HEK293 (cell line): ENCODE measurements around the gene MRM1.

ENCODE experiments used
- BCL11A ChIP-seq: fragments of 450-650 bp; formaldehyde crosslinking; IDR thresholded peaks from 2 replicates; pipeline ENCODE4 v1.5.1; 2016; ENCODE audit warnings: low read depth, missing biosample characterization, missing genetic modification characterization
- EGR2 ChIP-seq: fragments of 450-650 bp; formaldehyde crosslinking; IDR thresholded peaks from 2 replicates; pipeline ENCODE4 v1.5.1; 2016; ENCODE audit warnings: low read depth, missing biosample characterization, missing genetic modification characterization
- GLIS2 ChIP-seq: fragments of 450-650 bp; formaldehyde crosslinking; IDR thresholded peaks from 2 replicates; pipeline ENCODE4 v1.5.1; 2016; ENCODE audit warnings: missing biosample characterization, missing genetic modification characterization
- IKZF3 ChIP-seq: fragments of 450-650 bp; IDR thresholded peaks from 2 replicates; pipeline ENCODE4 v1.5.0; 2018; ENCODE audit warnings: missing biosample characterization, mild to moderate bottlenecking, missing genetic modification characterization, moderate library complexity
- KLF1 ChIP-seq: fragments of 450-650 bp; formaldehyde crosslinking; IDR thresholded peaks from 2 replicates; pipeline ENCODE4 v1.5.1; 2016; ENCODE audit warnings: missing biosample characterization, missing genetic modification characterization
- KLF17 ChIP-seq: fragments of 450-650 bp; formaldehyde crosslinking; IDR thresholded peaks from 2 replicates; pipeline ENCODE4 v1.5.1; 2016; ENCODE audit warnings: missing biosample characterization, missing genetic modification characterization
- KLF9 ChIP-seq: fragments of 450-650 bp; formaldehyde crosslinking; IDR thresholded peaks from 2 replicates; pipeline ENCODE4 v1.5.1; 2016; ENCODE audit warnings: missing biosample characterization, missing genetic modification characterization, low read depth
- MZF1 ChIP-seq: fragments of 450-650 bp; formaldehyde crosslinking; IDR thresholded peaks from 2 replicates; pipeline ENCODE4 v1.5.1; 2017; ENCODE audit warnings: missing biosample characterization, missing genetic modification characterization, borderline replicate concordance
- PRDM6 ChIP-seq: fragments of 450-650 bp; formaldehyde crosslinking; IDR thresholded peaks from 2 replicates; pipeline ENCODE4 v1.5.1; 2017; ENCODE audit warnings: missing biosample characterization, missing genetic modification characterization
- SCRT2 ChIP-seq: fragments of 450-650 bp; formaldehyde crosslinking; IDR thresholded peaks from 2 replicates; pipeline ENCODE4 v1.5.1; 2016; ENCODE audit warnings: missing biosample characterization, missing genetic modification characterization
- SETDB1 ChIP-seq: IDR thresholded peaks from one replicate; pipeline ENCODE4 v1.6.1; 2017; ENCODE audit warnings: mild to moderate bottlenecking, low read length, moderate library complexity, mixed read lengths; ENCODE audit not compliant: insufficient read length
- SP3 ChIP-seq: fragments of 450-650 bp; formaldehyde crosslinking; IDR thresholded peaks from 2 replicates; pipeline ENCODE4 v1.5.1; 2016; ENCODE audit warnings: missing biosample characterization, missing genetic modification characterization
- ZBTB11 ChIP-seq: fragments of 450-650 bp; formaldehyde crosslinking; conservative IDR thresholded peaks from 2 replicates; pipeline ENCODE4 v1.5.1; 2016; ENCODE audit warnings: low read depth, missing biosample characterization, missing genetic modification characterization
- ZBTB17 ChIP-seq: fragments of 450-650 bp; formaldehyde crosslinking; IDR thresholded peaks from 2 replicates; pipeline ENCODE4 v1.5.1; 2016; ENCODE audit warnings: missing biosample characterization, missing genetic modification characterization
- ZBTB26 ChIP-seq: fragments of 450-650 bp; formaldehyde crosslinking; optimal IDR thresholded peaks from 2 replicates; pipeline ENCODE3; 2016; ENCODE audit warnings: missing biosample characterization, mild to moderate bottlenecking, missing genetic modification characterization
- ZBTB44 ChIP-seq: fragments of 450-650 bp; IDR thresholded peaks from 2 replicates; pipeline ENCODE4 v1.5.1; 2018; ENCODE audit warnings: missing biosample characterization, mild to moderate bottlenecking, missing genetic modification characterization
- ZBTB48 ChIP-seq: fragments of 450-650 bp; formaldehyde crosslinking; IDR thresholded peaks from 2 replicates; pipeline ENCODE4 v1.5.1; 2016; ENCODE audit warnings: missing biosample characterization, missing genetic modification characterization
- ZBTB8A ChIP-seq: fragments of 450-650 bp; formaldehyde crosslinking; IDR thresholded peaks from 2 replicates; pipeline ENCODE4 v1.5.1; 2016; ENCODE audit warnings: missing biosample characterization, missing genetic modification characterization
- ZIC2 ChIP-seq: fragments of 450-650 bp; formaldehyde crosslinking; IDR thresholded peaks from 2 replicates; pipeline ENCODE4 v1.5.1; 2016; ENCODE audit warnings: missing biosample characterization, missing genetic modification characterization
- ZNF138 ChIP-seq: fragments of 450-650 bp; formaldehyde crosslinking; IDR thresholded peaks from 2 replicates; pipeline ENCODE4 v1.5.1; 2016; ENCODE audit warnings: missing biosample characterization, missing genetic modification characterization, borderline replicate concordance
- ZNF423 ChIP-seq: fragments of 450-650 bp; formaldehyde crosslinking; IDR thresholded peaks from 2 replicates; pipeline ENCODE4 v1.5.1; 2016; ENCODE audit warnings: missing biosample characterization, missing genetic modification characterization
- ZNF449 ChIP-seq: fragments of 450-650 bp; formaldehyde crosslinking; IDR thresholded peaks from 2 replicates; pipeline ENCODE4 v1.5.1; 2017; ENCODE audit warnings: missing biosample characterization, mild to moderate bottlenecking, missing genetic modification characterization, moderate library complexity
- ZNF610 ChIP-seq: fragments of 450-650 bp; formaldehyde crosslinking; IDR thresholded peaks from 2 replicates; pipeline ENCODE4 v1.5.1; 2016; ENCODE audit warnings: missing biosample characterization, missing genetic modification characterization, borderline replicate concordance
- ZNF645 ChIP-seq: fragments of 450-650 bp; formaldehyde crosslinking; IDR thresholded peaks from 2 replicates; pipeline ENCODE4; 2016; ENCODE audit warnings: missing biosample characterization, missing genetic modification characterization
- ZNF76 ChIP-seq: fragments of 450-650 bp; formaldehyde crosslinking; IDR thresholded peaks from 2 replicates; pipeline ENCODE4; 2016; ENCODE audit warnings: low read depth, missing biosample characterization, missing genetic modification characterization, borderline replicate concordance

The MRM1 gene

GRCh38 chr17:36641877-36642845 is 40.8 kb downstream of the MRM1 start (continued):
- TF ChIP-seq MZF1 (0 out of 2 replicates have a peak, but pooled peaks have one; percentile 24), ZIC2 (tag by site-specific recombination) (0 out of 2 replicates have a peak, but pooled peaks have one; percentile 32), SP3 (tag by site-specific recombination) (peak; percentile 62), IKZF3 (tag by site-specific recombination) (peak; percentile 50), PRDM6 (tag by site-specific recombination) (peak; percentile 67), ZNF76 (tag by site-specific recombination) (no peak), ZBTB11 (tag by site-specific recombination) (peak; percentile 38), ZBTB44 (tag by site-specific recombination) (no peak), SCRT2 (peak; percentile 78), KLF9 (tag by site-specific recombination) (no peak), ZNF138 (no peak), SETDB1 (no peak), ZNF610 (tag by site-specific recombination) (peak; percentile 78; the same call in 1 of the 2 replicates), ZBTB8A (tag by site-specific recombination) (peak; percentile 80), KLF17 (tag by site-specific recombination) (peak; percentile 18; the same call in 1 of the 2 replicates), ZBTB17 (tag by site-specific recombination) (peak; percentile 96), BCL11A (peak; percentile 68; the same call in 1 of the 2 replicates), KLF1 (tag by site-specific recombination) (peak; percentile 95), ZNF423 (tag by site-specific recombination) (peak; percentile 7; the same call in 1 of the 2 replicates), ZNF645 (tag by site-specific recombination) (no peak), EGR2 (tag by site-specific recombination) (peak; percentile 82), ZBTB26 (tag by site-specific recombination) (peak; percentile 86), ZNF449 (tag by site-specific recombination) (no peak), GLIS2 (peak; percentile 13; the same call in 1 of the 2 replicates), ZBTB48 (tag by site-specific recombination) (0 out of 2 replicates have a peak, but pooled peaks have one; percentile 19)
